Measurements from ENCODE around the gene ATP6V1B1.
"Not testable (repeated sequence)": the region's sequence is repeated elsewhere in the genome, so short reads cannot be mapped to it uniquely, and the experiment has no call there.

The ATP6V1B1 gene

DNA sequence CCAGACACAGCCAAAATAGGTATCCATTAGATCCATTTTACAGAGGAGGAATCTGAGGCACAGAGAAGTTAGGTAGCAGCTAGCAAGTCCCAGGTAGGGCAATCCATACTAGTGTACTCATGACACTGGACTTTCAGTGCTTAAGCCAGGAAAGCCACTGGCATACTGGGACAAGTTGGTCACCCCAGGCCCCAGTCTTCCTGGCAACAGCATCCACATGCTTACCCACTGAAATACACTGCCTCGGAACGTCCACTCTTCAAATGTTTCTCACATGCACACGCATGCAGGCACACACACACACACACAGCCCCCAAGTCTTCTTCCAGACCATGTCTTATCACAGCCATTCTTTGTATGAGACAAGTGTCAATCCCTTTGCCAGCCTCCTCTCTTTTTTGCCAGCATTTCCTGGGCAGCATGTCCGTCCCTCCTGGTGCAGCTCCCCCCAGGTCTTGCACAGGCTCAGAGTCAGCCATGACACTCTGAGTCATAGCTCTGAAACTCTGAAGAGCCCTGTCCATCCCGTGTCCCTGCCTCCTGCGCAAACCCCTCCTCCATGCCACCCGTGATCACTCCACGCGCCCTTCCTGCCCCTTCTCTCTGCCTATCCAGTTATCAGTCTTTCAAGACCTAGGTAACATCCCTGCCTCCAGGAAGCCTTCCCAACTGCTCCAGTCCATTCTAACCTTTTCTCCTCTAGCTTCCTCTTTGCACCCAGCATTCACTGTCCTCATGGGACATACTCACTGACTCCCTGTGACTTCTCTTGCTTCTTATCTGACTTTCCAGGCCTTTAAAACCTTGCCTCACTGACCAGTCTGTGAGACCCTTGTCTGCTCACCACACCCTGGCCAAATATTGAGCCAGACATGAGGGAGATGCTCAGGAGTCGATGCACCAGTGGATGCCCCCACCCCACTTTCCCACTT, 69.8 kb downstream of the ATP6V1B1 start:
- DNase-seq (ENCODE audit: low read depth in 2 of 2, low spot score in 1 of 2) = no peak

DNA sequence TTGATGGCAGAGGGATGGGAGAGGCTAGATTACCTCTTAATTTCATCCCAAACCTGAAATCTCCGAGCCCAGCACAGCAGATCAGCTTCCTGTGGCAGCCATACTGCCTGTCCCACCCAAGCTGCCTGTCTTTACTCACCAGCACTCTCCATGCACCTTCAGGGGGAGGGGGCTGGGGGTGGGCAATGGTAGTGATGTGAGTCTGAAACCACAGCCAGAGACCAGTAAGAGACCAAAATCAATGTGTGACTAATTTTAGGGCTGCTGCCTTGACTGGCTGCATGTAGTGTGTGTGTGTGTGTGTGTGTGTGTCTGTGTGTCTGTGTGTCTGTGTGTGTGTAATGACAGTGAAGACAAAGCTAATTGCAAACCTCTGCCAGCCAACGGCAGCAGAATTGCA, 70.6 kb downstream of the ATP6V1B1 start:
- DNase-seq (ENCODE audit: low read depth in 2 of 2, low spot score in 1 of 2) = no peak

DNA sequence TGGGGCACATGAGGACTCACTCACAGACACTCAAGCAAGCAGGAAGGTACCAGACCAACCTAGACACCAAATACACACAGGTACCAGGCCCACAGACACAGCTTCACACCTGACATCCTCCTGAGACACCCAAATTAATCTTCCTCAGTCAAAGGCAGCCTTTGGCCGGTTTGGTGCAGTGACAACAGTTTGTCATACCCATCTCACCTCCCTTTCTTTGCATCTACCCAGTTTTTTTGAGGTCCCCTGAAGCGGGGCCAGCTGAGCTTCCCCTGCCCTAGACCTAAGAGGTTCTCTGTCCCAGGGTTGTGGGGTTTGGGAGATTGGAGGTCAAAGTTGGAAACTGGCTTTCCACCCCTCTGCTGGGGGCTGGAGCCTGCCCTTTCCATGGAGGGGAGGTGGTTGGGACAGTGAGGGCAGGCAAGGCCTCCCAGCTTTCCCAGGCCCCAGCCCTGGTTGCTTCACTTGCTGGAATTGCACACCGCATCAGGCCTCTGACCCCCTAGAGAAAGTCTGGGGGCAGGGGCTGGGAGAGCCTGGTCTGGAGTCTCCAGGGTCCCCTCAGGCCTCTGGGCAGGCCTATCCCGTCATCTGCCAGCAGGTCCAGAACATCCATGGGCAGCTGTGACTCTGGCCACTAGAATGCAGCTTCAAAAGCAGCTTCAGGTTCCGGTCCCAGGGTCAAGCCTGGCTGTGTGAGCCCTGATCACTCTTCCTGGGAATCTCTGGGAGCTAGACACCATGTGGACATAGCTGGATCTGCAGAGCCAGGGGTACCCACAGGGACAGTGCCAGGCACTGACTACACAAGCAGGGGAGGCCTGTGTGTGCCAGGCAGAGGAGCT, 71.5 kb downstream of the ATP6V1B1 start:
- DNase-seq (ENCODE audit: low read depth in 2 of 2, low spot score in 1 of 2) = no peak

DNA sequence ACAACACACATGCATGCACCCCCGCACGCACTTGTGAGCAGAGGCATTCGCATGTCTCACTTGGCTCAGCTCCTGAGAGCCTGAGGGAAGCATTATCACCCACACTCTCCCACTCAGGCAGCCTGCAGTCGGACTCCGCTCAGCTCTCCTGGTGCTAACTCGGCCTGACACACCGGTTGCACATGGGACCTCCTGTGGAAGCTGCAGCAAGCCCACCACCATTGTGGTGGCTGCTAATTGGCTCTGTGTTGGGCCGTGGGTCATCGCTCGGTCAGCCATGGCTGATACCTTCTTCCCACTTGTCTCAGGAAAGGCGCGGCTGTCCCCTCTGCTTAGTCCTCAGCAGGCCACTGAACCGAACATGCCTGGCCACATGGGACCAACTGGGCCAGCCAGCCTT, 72.6 kb downstream of the ATP6V1B1 start:
- DNase-seq (ENCODE audit: low read depth in 2 of 2, low spot score in 1 of 2) = no peak

DNA sequence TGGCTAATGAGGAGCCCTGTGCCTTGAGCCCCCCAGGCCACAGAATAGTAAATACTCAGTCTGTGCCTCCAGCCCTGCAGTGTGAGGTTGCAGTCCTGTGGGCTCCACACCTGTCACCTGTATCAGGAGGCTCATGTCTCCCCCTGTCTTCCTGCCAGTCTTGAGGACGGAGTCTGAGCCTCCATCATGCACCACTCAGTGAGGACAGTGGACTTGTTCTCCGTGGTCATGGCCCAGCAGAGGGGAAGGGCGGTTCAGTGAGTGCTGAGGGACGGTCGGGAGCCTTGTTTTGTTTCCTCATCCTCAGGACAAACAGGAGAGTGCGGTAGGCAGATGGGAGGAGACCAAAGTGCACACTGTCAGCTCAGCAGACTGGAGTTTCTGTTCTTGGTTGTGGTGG, 76.1 kb downstream of the ATP6V1B1 start:
- DNase-seq (ENCODE audit: low read depth in 2 of 2, low spot score in 1 of 2) = not testable (repeated sequence)
